Fibroblast of villous mesenchyme (primary cell): ENCODE data around the gene FRY. TPM values are rescaled to one million over a fixed set of nuclear protein-coding genes. Genes with fewer than 3 reads are reported as not detected.

Experiments
- DNase-seq: peaks from one replicate; pipeline ENCODE4 v3.0.0-alpha.2; 2010; ENCODE audit warnings: low read depth
- H3K4me3 ChIP-seq: 2 replicates; pipeline ENCODE4 v1.5.1; 2011; ENCODE audit warnings: low read depth, mild to moderate bottlenecking, low read length
- CTCF ChIP-seq: IDR thresholded peaks from 2 replicates; pipeline ENCODE4 v1.5.1; 2012; ENCODE audit warnings: low read depth, mild to moderate bottlenecking, low read length; ENCODE audit not compliant: insufficient read depth
- total RNA-seq: library from RNA; depleted of rRNA; stranded (reverse); fragments of >200 nt; gene quantifications from 2 replicates; pipeline ENCODE4 v1.2.3, GENCODE V29; 2012

Gene FRY
- total RNA-seq, 1 donor = 27.2 TPM

DNA sequence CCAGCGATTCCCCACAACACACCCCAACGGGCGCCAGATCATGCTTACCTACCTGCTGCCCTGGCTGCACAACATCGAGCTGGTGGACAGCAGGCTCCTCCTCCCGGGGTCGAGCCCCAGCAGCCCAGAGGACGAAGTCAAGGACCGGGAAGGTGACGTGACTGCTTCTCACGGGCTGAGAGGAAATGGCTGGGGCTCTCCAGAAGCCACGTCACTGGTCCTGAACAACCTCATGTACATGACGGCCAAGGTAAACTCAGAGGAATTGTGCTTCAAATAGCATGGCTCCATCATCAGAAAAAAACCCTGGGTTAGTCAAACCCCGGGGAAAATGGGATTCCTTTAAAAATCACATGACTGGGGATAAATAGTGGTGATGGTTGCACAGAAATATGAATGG is 177.3 kb downstream of the FRY start:
- TF ChIP-seq CTCF = no peak
- no peak for DNase-seq
- no peak overlapping the region for H3K4me3 ChIP-seq

DNA sequence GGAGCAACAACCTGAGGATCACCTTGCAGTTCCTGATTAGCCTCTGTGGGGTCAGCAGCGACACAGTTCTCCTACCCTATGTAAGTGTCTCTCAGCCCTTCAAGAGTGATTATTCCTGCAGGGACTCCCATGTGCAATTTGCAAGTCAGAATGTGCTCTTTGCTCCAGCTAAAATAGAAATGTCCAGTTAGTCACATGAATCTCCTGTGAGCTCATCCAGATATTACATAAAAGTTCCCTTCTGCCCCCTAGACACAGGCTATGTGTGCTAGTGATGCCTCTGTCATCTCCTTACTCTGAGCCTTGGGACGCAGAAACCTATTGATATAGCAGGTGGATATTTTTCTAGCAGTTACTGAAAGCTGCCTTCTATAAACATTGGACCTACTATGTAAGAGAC is 178.1 kb downstream of the FRY start:
- peak; percentile 47 for DNase-seq
- no peak for TF ChIP-seq CTCF
- H3K4me3 ChIP-seq = no peak overlapping the region

DNA sequence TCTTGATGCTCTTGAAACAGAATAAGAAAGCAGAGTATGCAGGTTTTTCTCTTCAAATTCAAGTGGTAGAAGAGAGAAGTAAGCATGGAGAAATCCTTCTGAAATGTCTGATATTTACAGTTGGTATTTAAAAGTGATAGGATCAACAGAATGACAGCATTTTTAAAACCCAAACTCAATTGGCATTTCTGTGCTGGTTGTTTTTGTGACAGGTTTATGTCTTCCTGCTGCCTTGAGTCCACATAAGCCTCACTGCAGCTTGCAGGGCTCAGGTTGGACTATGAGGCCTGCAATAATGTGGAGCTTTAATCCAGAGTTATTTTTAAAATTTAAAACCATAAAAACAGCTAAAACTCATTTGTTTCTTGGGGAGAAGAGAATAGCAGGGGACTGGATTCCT is 178.5 kb downstream of the FRY start:
- TF ChIP-seq CTCF = no peak
- DNase-seq = peak; percentile 53
- no peak overlapping the region for H3K4me3 ChIP-seq

DNA sequence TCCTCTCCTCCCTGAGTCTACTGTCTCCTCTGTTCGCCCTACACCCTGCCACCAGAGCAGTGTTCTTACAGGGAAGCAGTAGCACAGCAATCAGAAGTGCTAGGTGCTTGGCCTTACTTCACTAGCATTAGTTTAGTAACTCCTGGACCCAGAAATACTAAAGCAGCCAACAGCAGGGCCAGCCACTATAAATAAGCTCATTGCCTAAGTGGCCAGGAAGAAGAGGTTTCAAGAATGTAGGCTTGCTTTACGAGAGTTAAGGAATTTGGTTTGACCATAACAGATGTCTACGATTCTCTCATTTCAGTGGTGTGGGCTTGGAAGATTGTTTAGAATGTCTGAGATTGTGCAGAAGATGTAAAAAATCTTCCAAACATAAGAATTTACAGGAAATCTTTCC is 180.2 kb downstream of the FRY start:
- no peak for TF ChIP-seq CTCF
- H3K4me3 ChIP-seq = peak overlapping the region; percentile 22

DNA sequence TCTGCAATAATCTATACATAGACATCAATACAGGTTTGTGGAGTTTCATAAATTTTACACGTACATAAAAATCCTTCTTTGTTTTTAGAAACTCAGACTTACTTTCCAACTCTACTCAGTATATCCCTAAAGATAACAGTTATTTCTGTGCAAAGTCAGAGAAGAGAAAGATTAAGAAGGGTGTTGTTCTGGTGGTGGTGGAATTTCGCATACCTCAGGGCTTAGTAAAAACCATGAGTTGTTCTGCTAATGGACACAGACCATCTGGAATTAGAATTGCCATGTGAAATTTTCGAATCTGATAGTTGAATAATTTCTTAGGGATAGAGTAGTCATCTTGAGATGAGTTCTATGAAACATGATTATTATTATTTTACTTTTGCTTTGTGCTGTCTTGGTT is 180.8 kb downstream of the FRY start:
- peak overlapping the region; percentile 24 for H3K4me3 ChIP-seq
- TF ChIP-seq CTCF = no peak
- DNase-seq = peak; percentile 88

More for the DNA sequence above, 180.2 kb downstream of the FRY start:
- DNase-seq = peak; percentile 99

DNA sequence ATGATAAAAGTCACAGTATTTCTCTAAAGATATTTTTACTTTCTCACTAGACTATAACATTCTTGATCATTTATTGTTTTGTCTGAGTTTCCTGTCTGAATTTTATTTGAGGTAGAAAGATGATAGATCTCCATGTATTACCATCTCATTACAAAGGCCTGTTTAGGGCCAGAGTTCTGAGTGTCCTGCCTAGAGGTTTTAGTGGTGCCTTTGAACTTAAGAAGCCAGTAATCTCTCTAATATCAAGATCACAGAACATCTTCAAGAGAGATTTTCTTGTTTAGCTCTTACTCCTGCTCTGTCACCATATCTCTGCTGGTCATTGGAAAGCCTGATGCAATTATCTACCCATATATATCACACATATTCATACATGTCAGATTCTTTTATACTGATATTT is 182.1 kb downstream of the FRY start:
- TF ChIP-seq CTCF = no peak
- DNase-seq = no peak
- no peak overlapping the region for H3K4me3 ChIP-seq

DNA sequence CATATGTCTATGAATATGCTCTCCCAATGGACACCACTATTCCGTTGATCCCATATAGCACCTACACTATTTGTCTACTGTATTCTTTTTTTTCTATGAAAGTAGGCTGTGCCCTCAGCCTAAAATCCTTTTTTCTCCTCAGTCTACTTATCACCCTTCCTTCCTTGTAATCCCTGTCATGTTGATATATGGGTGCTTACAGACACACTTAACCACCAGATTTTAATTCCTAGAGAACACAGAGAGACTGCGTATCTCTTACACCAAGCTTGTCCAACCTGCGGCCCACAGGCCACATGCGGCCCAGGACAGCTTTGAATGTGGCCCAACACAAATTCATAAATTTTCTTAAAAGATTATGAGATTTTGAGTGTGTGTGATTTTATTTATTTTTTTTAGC is 182.5 kb downstream of the FRY start:
- no peak for TF ChIP-seq CTCF
- DNase-seq = peak; percentile 91

More for the DNA sequence above, 182.5 kb downstream of the FRY start:
- no peak overlapping the region for H3K4me3 ChIP-seq
